Measurements from ENCODE around the gene STARD10. TPM values are rescaled to one million over a fixed set of nuclear protein-coding genes. Genes with fewer than 3 reads are reported as not detected.

The STARD10 gene
- total RNA-seq, 8 experiments from 2014 or later, result 7.8 to 26.9 (median 15.7) TPM

GRCh38 chr11:72773291-72773690, 20.6 kb downstream of the STARD10 start:
- in situ Hi-C loops (cut with MboI; ENCODE audit: low pct_unique_long_range_greater_than_20kb in 2 of 9, low sequenced_read_pairs in 9 of 9, unreplicated experiment in 9 of 9), result no loop called here
- WGBS, 10 experiments, result 0 to 56% (median 32%) methylated on average over 1 to 5 of the region's 5 CpGs; no CpG with 5 or more reads in 4 of the 10 experiments
- Histone ChIP-seq H3K4me1 (replicated peaks in 1 of 2) (peaks cover 40 to 57% of the 10 kb centered on the region in 2 donors), H3K4me3 (no peak overlapping the region), H3K27ac (peak overlapping the region; percentile 49 to 63)
- peak; percentile 86 to 94 (median 88) for ATAC-seq (replicated peaks in 6 of 8)

GRCh38 chr11:72772059-72772458, 21.8 kb downstream of the STARD10 start:
- Histone ChIP-seq H3K27ac (peak overlapping the region in 1 of 2 donors; percentile 53), H3K4me3 (no peak overlapping the region), H3K4me1 (replicated peaks in 1 of 2) (peaks cover 28 to 45% of the 10 kb centered on the region in 2 donors)
- 87 to 100% (median 89%) methylated on average over 1 to 6 of the region's 12 CpGs; no CpG with 5 or more reads in 6 of the 10 experiments for WGBS, 10 experiments
- in situ Hi-C loops (cut with MboI; ENCODE audit: low pct_unique_long_range_greater_than_20kb in 2 of 9, low sequenced_read_pairs in 9 of 9, unreplicated experiment in 9 of 9), result no loop called here
- no peak for ATAC-seq (replicated peaks in 6 of 8)

- peak in 7 of 8 experiments; percentile 45 to 80 (median 74) for ATAC-seq (replicated peaks in 6 of 8)
Observed at GRCh38 chr11:72771507-72771906, 22.3 kb downstream of the STARD10 start.

DNA sequence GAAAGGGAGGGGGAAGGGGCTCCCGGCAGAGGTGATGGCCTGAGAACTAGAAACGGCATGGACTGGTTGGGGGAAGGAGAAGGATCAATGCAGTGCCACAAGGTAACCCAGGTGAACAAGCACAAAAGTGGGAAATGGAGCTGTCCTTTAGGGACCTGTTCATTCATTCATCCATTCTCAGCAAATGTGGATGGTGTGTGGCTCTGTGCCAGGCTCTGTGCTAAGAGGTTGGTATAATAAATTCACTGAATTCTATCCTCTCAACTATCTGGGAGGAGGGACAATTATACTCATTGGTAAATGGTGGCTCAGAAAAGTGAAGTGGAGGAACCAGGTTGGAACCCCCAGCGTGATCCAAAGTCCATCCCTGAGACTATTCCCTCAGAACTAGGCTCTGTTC, 23.0 kb downstream of the STARD10 start:
- 40 to 100% (median 80%) methylated on average over 1 to 2 of the region's 3 CpGs; no CpG with 5 or more reads in 4 of the 10 experiments for WGBS, 10 experiments
- in situ Hi-C loops (cut with MboI; ENCODE audit: low pct_unique_long_range_greater_than_20kb in 2 of 9, low sequenced_read_pairs in 9 of 9, unreplicated experiment in 9 of 9), result no loop called here
- Histone ChIP-seq H3K4me1 (replicated peaks in 1 of 2) (peaks cover 22 to 38% of the 10 kb centered on the region in 2 donors), H3K27ac (peak overlapping the region in 1 of 2 donors; percentile 53), H3K4me3 (no peak overlapping the region)
- no peak for ATAC-seq (replicated peaks in 6 of 8)

More at GRCh38 chr11:72771507-72771906, 22.3 kb downstream of the STARD10 start:
- Histone ChIP-seq H3K4me1 (replicated peaks in 1 of 2) (peaks cover 22 to 40% of the 10 kb centered on the region in 2 donors), H3K4me3 (no peak overlapping the region), H3K27ac (peak overlapping the region; percentile 45 to 53)
- in situ Hi-C loops (cut with MboI; ENCODE audit: low pct_unique_long_range_greater_than_20kb in 2 of 9, low sequenced_read_pairs in 9 of 9, unreplicated experiment in 9 of 9), result no loop called here
- WGBS, 10 experiments, result 40 to 81% methylated on average over 2 of the region's 4 CpGs; no CpG with 5 or more reads in 8 of the 10 experiments

GRCh38 chr11:72769680-72770079, 24.2 kb downstream of the STARD10 start:
- WGBS, 10 experiments, result 25 to 100% (median 80%) methylated on average over 1 to 4 of the region's 4 CpGs; no CpG with 5 or more reads in 3 of the 10 experiments
- ATAC-seq (replicated peaks in 6 of 8), result peak in 2 of 8 experiments; percentile 36 to 39
- Histone ChIP-seq H3K27ac (no peak overlapping the region), H3K4me1 (replicated peaks in 1 of 2) (peaks cover 22 to 35% of the 10 kb centered on the region in 2 donors), H3K4me3 (no peak overlapping the region)
- in situ Hi-C loops (cut with MboI; ENCODE audit: low pct_unique_long_range_greater_than_20kb in 2 of 9, low sequenced_read_pairs in 9 of 9, unreplicated experiment in 9 of 9), result no loop called here

DNA sequence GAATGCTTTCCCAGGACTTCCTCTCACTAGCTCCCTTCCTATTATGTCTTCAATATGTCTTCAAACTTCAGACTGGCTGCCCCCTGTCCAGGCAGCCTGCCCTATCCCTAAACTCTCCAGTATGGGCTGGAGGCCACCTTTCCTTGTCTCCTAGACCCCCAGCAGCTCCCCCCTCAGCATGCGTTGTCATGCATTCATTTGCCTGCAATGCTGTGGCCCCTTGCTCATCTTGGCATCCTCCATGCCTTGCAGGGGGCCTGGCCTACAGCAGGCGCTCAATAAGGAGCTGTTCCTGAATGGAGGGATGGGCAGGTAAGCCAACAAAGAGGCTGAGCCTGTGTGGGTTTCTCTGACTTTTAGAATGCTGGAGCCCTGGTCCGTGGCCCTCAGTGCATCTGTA, 25.3 kb downstream of the STARD10 start:
- in situ Hi-C loops (cut with MboI; ENCODE audit: low pct_unique_long_range_greater_than_20kb in 2 of 9, low sequenced_read_pairs in 9 of 9, unreplicated experiment in 9 of 9), result no loop called here
- 50 to 100% (median 96%) methylated on average over 1 to 2 of the region's 3 CpGs; no CpG with 5 or more reads in 6 of the 10 experiments for WGBS, 10 experiments
- Histone ChIP-seq H3K27ac (no peak overlapping the region), H3K4me1 (replicated peaks in 1 of 2) (peaks cover 19 to 24% of the 10 kb centered on the region in 2 donors), H3K4me3 (no peak overlapping the region)
- no peak for ATAC-seq (replicated peaks in 6 of 8)

DNA sequence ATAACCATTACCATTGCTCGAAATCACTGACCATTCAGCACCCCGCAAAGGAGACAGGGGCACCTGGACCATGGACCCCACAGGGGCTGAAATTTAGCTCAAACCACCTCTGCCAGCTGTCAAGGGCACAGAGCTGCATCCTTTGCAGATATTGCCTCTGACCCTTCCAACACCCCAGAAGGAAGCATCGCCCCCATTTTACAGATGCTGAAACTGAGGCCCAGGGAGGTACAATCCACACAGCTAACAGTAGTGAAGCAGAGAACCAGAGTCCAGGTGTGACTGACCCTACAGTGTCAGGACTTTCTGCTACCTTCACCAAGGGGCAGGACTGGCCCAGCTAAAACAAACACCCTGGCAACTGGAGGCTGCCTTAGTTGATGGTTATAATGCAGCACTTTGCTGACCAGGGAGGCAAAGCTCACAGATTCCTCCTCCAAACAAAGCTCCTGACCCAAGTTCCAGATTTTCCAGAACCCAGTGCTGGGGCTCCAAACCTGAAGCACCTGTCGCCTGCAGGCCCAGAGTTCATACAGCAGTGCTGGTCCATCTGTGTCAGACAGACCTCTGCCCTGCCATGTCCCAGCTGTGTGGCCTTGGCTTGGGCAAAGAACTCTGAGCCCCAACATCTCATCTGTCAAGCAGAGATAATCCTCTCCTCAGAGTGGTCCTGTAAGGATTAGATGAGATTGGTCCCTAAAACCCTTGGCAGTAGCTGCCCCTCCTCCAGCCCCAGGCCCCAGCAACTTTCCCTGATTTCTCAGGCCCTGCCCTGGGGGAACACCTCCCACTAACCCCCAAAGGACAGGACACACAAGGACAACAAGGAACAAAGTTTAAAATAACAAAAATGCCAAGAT, 26.4 kb downstream of the STARD10 start:
- in situ Hi-C loops (cut with MboI; ENCODE audit: low pct_unique_long_range_greater_than_20kb in 2 of 9, low sequenced_read_pairs in 9 of 9, unreplicated experiment in 9 of 9), result no loop called here
- WGBS, 10 experiments, result 83 to 100% (median 97%) methylated on average over 1 to 3 of the region's 4 CpGs; no CpG with 5 or more reads in 4 of the 10 experiments

GRCh38 chr11:72766152-72766902, 27.5 kb downstream of the STARD10 start:
- 50 to 100% (median 100%) methylated on average over 1 to 6 of the region's 12 CpGs; no CpG with 5 or more reads in 3 of the 10 experiments for WGBS, 10 experiments
- in situ Hi-C loops (cut with MboI; ENCODE audit: low pct_unique_long_range_greater_than_20kb in 2 of 9, low sequenced_read_pairs in 9 of 9, unreplicated experiment in 9 of 9), result no loop called here
- ATAC-seq (replicated peaks in 6 of 8), result peak in 1 of 8 experiments; percentile 27
- Histone ChIP-seq H3K27ac (no peak overlapping the region), H3K4me1 (replicated peaks in 1 of 2) (peaks cover 3 to 4% of the 10 kb centered on the region in 2 donors), H3K4me3 (no peak overlapping the region)

More for the DNA sequence above, 26.4 kb downstream of the STARD10 start:
- Histone ChIP-seq H3K4me3 (no peak overlapping the region), H3K27ac (no peak overlapping the region), H3K4me1 (replicated peaks in 1 of 2) (peaks cover 7 to 13% of the 10 kb centered on the region in 2 donors)
- no peak for ATAC-seq (replicated peaks in 6 of 8)

- 89% methylated on average over 5 of the region's 13 CpGs; no CpG with 5 or more reads in 9 of the 10 experiments for WGBS, 10 experiments
- no peak overlapping the region for H3K27ac ChIP-seq
- H3K4me1 ChIP-seq (replicated peaks in 1 of 2), result peaks cover 0 to under 1% of the 10 kb centered on the region in 2 donors
- no peak for ATAC-seq (replicated peaks in 6 of 8)
- in situ Hi-C loops (cut with MboI; ENCODE audit: low pct_unique_long_range_greater_than_20kb in 2 of 9, low sequenced_read_pairs in 9 of 9, unreplicated experiment in 9 of 9), result no loop called here
- no peak overlapping the region for H3K4me3 ChIP-seq
Observed at GRCh38 chr11:72764503-72764902, 29.3 kb downstream of the STARD10 start.

GRCh38 chr11:72763823-72764222, 30.0 kb downstream of the STARD10 start:
- in situ Hi-C loops (cut with MboI; ENCODE audit: low pct_unique_long_range_greater_than_20kb in 2 of 9, low sequenced_read_pairs in 9 of 9, unreplicated experiment in 9 of 9), result no loop called here
- Histone ChIP-seq H3K4me1 (replicated peaks in 1 of 2) (peaks cover 0 to 7% of the 10 kb centered on the region in 2 donors), H3K27ac (no peak overlapping the region), H3K4me3 (no peak overlapping the region)
- ATAC-seq (replicated peaks in 6 of 8), result no peak
- 50 to 100% (median 88%) methylated on average over 1 to 3 of the region's 4 CpGs; no CpG with 5 or more reads in 4 of the 10 experiments for WGBS, 10 experiments

GRCh38 chr11:72762641-72763304, 31.1 kb downstream of the STARD10 start:
- no peak for ATAC-seq (replicated peaks in 6 of 8)
- 50 to 100% (median 84%) methylated on average over 1 to 5 of the region's 5 CpGs; no CpG with 5 or more reads in 1 of the 10 experiments for WGBS, 10 experiments

More at GRCh38 chr11:72762641-72763304, 31.1 kb downstream of the STARD10 start:
- in situ Hi-C loops (cut with MboI; ENCODE audit: low pct_unique_long_range_greater_than_20kb in 2 of 9, low sequenced_read_pairs in 9 of 9, unreplicated experiment in 9 of 9), result no loop called here
- H3K4me3 ChIP-seq, result no peak overlapping the region
- H3K4me1 ChIP-seq (replicated peaks in 1 of 2), result peaks cover 0 to 13% of the 10 kb centered on the region in 2 donors
- no peak overlapping the region for H3K27ac ChIP-seq
